ENCODE data around the gene CD59. TPM values are rescaled to one million over a fixed set of nuclear protein-coding genes. Genes with fewer than 3 reads are reported as not detected.

The CD59 gene
- total RNA-seq, 2 experiments from 2014 or later, result 35.2 to 37.8 TPM

DNA sequence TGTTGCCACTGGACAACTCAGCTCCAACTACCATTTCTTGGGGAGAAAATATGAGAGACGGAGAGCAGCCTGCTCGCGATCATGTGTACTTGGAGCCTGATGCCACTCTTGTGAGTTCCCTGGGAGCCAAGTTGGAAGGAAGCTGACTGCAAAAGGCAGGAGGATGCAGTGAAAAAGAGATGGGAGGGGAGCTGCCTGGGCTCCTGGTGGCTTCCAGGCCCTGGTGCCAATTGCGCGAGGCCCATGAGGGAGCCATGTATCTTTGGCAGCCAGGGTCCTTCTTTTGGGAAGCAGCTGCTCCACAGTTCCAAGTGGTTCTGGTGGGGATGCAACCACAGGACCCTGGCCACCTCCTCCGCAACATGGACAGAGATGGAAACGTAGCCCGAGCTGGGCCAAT is 46.7 kb downstream of the CD59 start:
- Histone ChIP-seq H3K27me3 (ENCODE audit: control insufficient read depth in 1 of 2, insufficient read depth in 2 of 2, low read length in 2 of 2) (peaks cover 3 to 7% of the 10 kb centered on the region in 2 experiments), H3K4me1 (ENCODE audit: insufficient read depth, low read length) (no peaks in the 10 kb centered on the region), H3K9me3 (ENCODE audit: control insufficient read depth in 1 of 2, insufficient read depth in 1 of 2, low read length in 2 of 2) (peaks cover 0 to 3% of the 10 kb centered on the region in 2 experiments), H3K36me3 (ENCODE audit: insufficient read depth, low read length) (no peaks in the 10 kb centered on the region), H3K4me3 (ENCODE audit: low read length) (no peak overlapping the region), H3K27ac (ENCODE audit: low read depth in 1 of 2, low read length in 2 of 2) (no peak overlapping the region)
- peaks cover 12% of the 10 kb centered on the region for H3K27me3 Mint-ChIP-seq
- no peak overlapping the region for H3K4me3 Mint-ChIP-seq
- TF ChIP-seq CTCF (IDR thresholded peaks at IDR 0.05), result no peak
- ChIA-PET POLR2A (no interaction called here), CTCF (no interaction called here)
- ATAC-seq (ENCODE audit: poor library complexity), result no peak
- no peak for DNase-seq
- no peaks in the 10 kb centered on the region for H3K36me3 Mint-ChIP-seq (ENCODE audit: low read depth)
- no peaks in the 10 kb centered on the region for H3K9me3 Mint-ChIP-seq
- no peaks in the 10 kb centered on the region for H3K4me1 Mint-ChIP-seq (ENCODE audit: low read depth)
- intact Hi-C loops (cut with DNase I, micrococcal nuclease), result no loop called here
- H3K27ac Mint-ChIP-seq, result no peak overlapping the region

GRCh38 chr11:33689085-33689484 is 47.1 kb downstream of the CD59 start:
- Mint-ChIP-seq H3K9me3 (no peaks in the 10 kb centered on the region), H3K4me3 (no peak overlapping the region), H3K27me3 (peaks cover 16% of the 10 kb centered on the region), H3K4me1 (ENCODE audit: low read depth) (no peaks in the 10 kb centered on the region), H3K36me3 (ENCODE audit: low read depth) (no peaks in the 10 kb centered on the region), H3K27ac (no peak overlapping the region)
- POLR2A ChIA-PET, result no interaction called here
- CTCF ChIA-PET, result no interaction called here
- H3K36me3 ChIP-seq (ENCODE audit: insufficient read depth, low read length), result no peaks in the 10 kb centered on the region
- H3K4me1 ChIP-seq (ENCODE audit: insufficient read depth, low read length), result no peaks in the 10 kb centered on the region
- H3K4me3 ChIP-seq (ENCODE audit: low read length), result no peak overlapping the region
- peaks cover 3 to 7% of the 10 kb centered on the region in 2 experiments for H3K27me3 ChIP-seq (ENCODE audit: control insufficient read depth in 1 of 2, insufficient read depth in 2 of 2, low read length in 2 of 2)
- TF ChIP-seq CTCF (IDR thresholded peaks at IDR 0.05), result no peak
- H3K9me3 ChIP-seq (ENCODE audit: control insufficient read depth in 1 of 2, insufficient read depth in 1 of 2, low read length in 2 of 2), result peaks cover 0 to 3% of the 10 kb centered on the region in 2 experiments
- ATAC-seq (ENCODE audit: poor library complexity) (no peak), DNase-seq (no peak)
- no peak overlapping the region for H3K27ac ChIP-seq (ENCODE audit: low read depth in 1 of 2, low read length in 2 of 2)
- intact Hi-C loops (cut with DNase I, micrococcal nuclease), result no loop called here

DNA sequence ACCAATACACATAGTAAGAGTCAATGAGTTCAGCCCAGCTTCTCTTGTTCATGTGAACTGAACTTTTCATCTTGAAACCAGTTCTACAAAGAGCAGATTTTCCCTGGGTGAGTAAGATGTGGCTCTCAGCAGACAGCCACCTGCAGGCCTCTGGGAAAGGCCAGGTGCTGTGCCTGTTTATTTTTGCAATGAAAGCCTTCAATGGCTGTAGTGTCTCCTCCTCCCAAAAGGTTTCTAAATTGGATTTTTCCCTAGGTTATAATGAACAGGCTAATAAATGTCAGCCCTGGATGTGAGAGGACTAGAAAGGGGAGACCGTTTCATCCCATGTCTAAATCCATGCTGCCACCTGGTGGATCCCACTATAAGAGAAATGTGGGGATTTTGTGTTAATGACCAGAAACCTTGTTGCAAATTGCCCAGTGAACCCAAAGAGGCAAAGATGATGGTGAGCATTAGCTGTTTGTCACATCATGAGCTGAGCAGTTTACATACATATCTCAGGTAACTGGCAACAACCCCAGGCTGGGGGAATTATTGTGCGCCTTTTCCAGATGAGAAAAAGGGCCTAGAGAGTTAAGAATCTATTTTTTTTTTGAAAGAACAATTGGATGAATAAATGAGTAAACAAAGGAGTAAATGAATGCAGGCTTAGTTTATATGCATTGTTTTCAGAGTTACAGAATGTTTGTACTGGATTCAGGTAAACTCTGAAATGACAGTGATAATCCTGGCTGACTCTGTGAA is 48.3 kb downstream of the CD59 start:
- Mint-ChIP-seq H3K27me3 (peaks cover 25% of the 10 kb centered on the region), H3K36me3 (ENCODE audit: low read depth) (no peaks in the 10 kb centered on the region), H3K4me1 (ENCODE audit: low read depth) (no peaks in the 10 kb centered on the region), H3K4me3 (no peak overlapping the region), H3K9me3 (no peaks in the 10 kb centered on the region), H3K27ac (no peak overlapping the region)
- no peak overlapping the region for H3K4me3 ChIP-seq (ENCODE audit: low read length)
- H3K9me3 ChIP-seq (ENCODE audit: control insufficient read depth in 1 of 2, insufficient read depth in 1 of 2, low read length in 2 of 2), result peaks cover 0 to 3% of the 10 kb centered on the region in 2 experiments
- no peaks in the 10 kb centered on the region for H3K4me1 ChIP-seq (ENCODE audit: insufficient read depth, low read length)
- DNase-seq (no peak), ATAC-seq (ENCODE audit: poor library complexity) (no peak)
- no peak overlapping the region for H3K27ac ChIP-seq (ENCODE audit: low read depth in 1 of 2, low read length in 2 of 2)
- peaks cover 0 to 10% of the 10 kb centered on the region in 2 experiments for H3K27me3 ChIP-seq (ENCODE audit: control insufficient read depth in 1 of 2, insufficient read depth in 2 of 2, low read length in 2 of 2)
- ChIA-PET POLR2A (no interaction called here), CTCF (no interaction called here)
- no peaks in the 10 kb centered on the region for H3K36me3 ChIP-seq (ENCODE audit: insufficient read depth, low read length)
- intact Hi-C loops (cut with DNase I, micrococcal nuclease), result no loop called here
- TF ChIP-seq CTCF (IDR thresholded peaks at IDR 0.05), result no peak

All from CD4-positive, alpha-beta T cell (primary cell).